ENCODE results near the gene ANO10. TPM values are rescaled to one million over a fixed set of nuclear protein-coding genes. Genes with fewer than 3 reads are reported as not detected.

The ANO10 gene
- total and polyA plus RNA-seq, 2 of the 8 experiments (the other 6 are each of a cell fraction or from before 2014, with no cell fraction given) = 38.0 to 53.2 TPM

DNA sequence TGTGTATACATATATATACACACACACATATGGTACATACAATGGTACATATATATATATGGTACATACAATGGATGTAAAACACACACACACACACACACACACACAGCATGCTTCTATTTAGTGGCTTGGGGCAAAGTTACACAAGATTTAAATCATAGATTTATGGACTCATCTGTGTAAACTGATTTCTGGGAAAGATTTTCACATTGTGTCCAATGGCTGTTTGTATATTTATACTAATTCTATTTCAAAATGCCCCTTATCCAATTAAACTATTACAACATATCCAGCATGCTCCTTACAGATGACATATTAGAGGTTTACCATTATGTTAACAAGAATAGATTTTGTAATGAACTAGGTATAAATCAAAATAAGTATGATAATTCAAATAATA lies 94.9 kb downstream of the ANO10 start:
- no peak overlapping the region for H2BK15ac ChIP-seq (ENCODE audit: low read length)
- H3K56ac ChIP-seq (replicated peaks; ENCODE audit: insufficient read length, low read depth, low read length) = no peak overlapping the region
- H3K4me1 ChIP-seq (replicated peaks in 1 of 4; ENCODE audit: control insufficient read depth in 3 of 4, insufficient read depth in 4 of 4, low read length in 3 of 4) = no peaks in the 10 kb centered on the region
- no peaks in the 10 kb centered on the region for H4K20me1 ChIP-seq (replicated peaks in 1 of 2; ENCODE audit: control insufficient read depth in 1 of 2, insufficient read depth in 2 of 2, low read length in 2 of 2)
- no peak overlapping the region for H2BK20ac ChIP-seq (ENCODE audit: low read length)
- H4K5ac ChIP-seq (ENCODE audit: insufficient read length, low read depth, low read length) = no peak overlapping the region
- H2BK12ac ChIP-seq (ENCODE audit: low read depth, low read length) = no peak overlapping the region
- H3K4me2 ChIP-seq (ENCODE audit: insufficient read depth in 1 of 2, low read depth in 2 of 2, low read length in 2 of 2) = no peak overlapping the region
- no peak overlapping the region for H3K23ac ChIP-seq (ENCODE audit: insufficient read length)
- H3K79me2 ChIP-seq (ENCODE audit: control insufficient read depth in 1 of 2, insufficient read depth in 2 of 2, low read length in 2 of 2) = no peaks in the 10 kb centered on the region
- H4K8ac ChIP-seq (ENCODE audit: extremely low read depth, insufficient read depth, low read length) = no peak overlapping the region
- 0 out of 4 replicates have a peak, but pooled peaks cover 0 to 3% of the 10 kb centered on the region in 2 experiments for H3K9me3 ChIP-seq (ENCODE audit: insufficient read depth in 2 of 2, low read depth in 1 of 2, low read length in 1 of 2)
- H4K91ac ChIP-seq (replicated peaks; ENCODE audit: insufficient read length, low read length) = no peak overlapping the region
- no peak overlapping the region for H3K4ac ChIP-seq (replicated peaks; ENCODE audit: insufficient read length, low read depth, low read length)
- no peak overlapping the region for H2BK120ac ChIP-seq (replicated peaks; ENCODE audit: low read depth, low read length)
- H3K18ac ChIP-seq (ENCODE audit: extremely low read depth, low read length) = no peak overlapping the region
- no peak overlapping the region for H3K4me3 ChIP-seq (ENCODE audit: extremely low read depth in 1 of 4, insufficient read depth in 2 of 4, low read depth in 3 of 4, low read length in 4 of 4)
- H3K79me1 ChIP-seq (ENCODE audit: low read depth, low read length) = no peaks in the 10 kb centered on the region
- no peaks in the 10 kb centered on the region for H3K23me2 ChIP-seq (ENCODE audit: low read depth, low read length)
- H3K27ac ChIP-seq (ENCODE audit: low read depth, low read length) = no peak overlapping the region
- ChIA-PET POLR2A (ENCODE audit: partially characterized antibody) (no interaction called here), CTCF (ENCODE audit: partially characterized antibody) (no interaction called here)
- FAIRE-seq (no peak), DNase-seq (ENCODE audit: low read depth in 1 of 2, low spot score in 2 of 2) (no peak)
- no peaks in the 10 kb centered on the region; a peak in 1 of 8 replicates for H3K36me3 ChIP-seq (ENCODE audit: control insufficient read depth in 2 of 4, insufficient read depth in 4 of 4, low read length in 3 of 4)
- no peak overlapping the region for H2AK5ac ChIP-seq (ENCODE audit: low read depth, low read length)
- H3K9ac ChIP-seq (replicated peaks in 1 of 4; ENCODE audit: extremely low read depth in 1 of 4, low read depth in 3 of 4, low read length in 3 of 4) = no peak overlapping the region
- H3K14ac ChIP-seq (ENCODE audit: insufficient read length) = no peak overlapping the region
- H2AFZ ChIP-seq (ENCODE audit: low read length) = no peak overlapping the region
- H2BK5ac ChIP-seq (ENCODE audit: low read depth, low read length) = no peak overlapping the region
- H3K27me3 ChIP-seq (replicated peaks in 1 of 4; ENCODE audit: control insufficient read depth in 3 of 4, extremely low read depth in 1 of 4, insufficient read depth in 3 of 4, low read length in 3 of 4) = no peaks in the 10 kb centered on the region
- no peak for TF ChIP-seq BCL11A (IDR thresholded peaks at IDR 0.05; ENCODE audit: low read depth in 2 of 2, low read length in 2 of 2)
- no peak for TF ChIP-seq NANOG (IDR thresholded peaks at IDR 0.05; ENCODE audit: insufficient read depth, low read depth, low read length, poor library complexity, severe bottlenecking)
- TF ChIP-seq KDM1A (IDR thresholded peaks at IDR 0.05; ENCODE audit: borderline replicate concordance, low read length) = no peak
- TF ChIP-seq SIN3A (conservative IDR thresholded peaks at IDR 0.05 in 1 of 2, IDR thresholded peaks at IDR 0.05 in 1 of 2; ENCODE audit: low read depth in 1 of 2, low read length in 2 of 2) = no peak
- TF ChIP-seq, protein P1, sequence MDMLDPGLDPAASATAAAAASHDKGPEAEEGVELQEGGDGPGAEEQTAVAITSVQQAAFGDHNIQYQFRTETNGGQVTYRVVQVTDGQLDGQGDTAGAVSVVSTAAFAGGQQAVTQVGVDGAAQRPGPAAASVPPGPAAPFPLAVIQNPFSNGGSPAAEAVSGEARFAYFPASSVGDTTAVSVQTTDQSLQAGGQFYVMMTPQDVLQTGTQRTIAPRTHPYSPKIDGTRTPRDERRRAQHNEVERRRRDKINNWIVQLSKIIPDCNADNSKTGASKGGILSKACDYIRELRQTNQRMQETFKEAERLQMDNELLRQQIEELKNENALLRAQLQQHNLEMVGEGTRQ (IDR thresholded peaks at IDR 0.05; ENCODE audit: low read length) = no peak
- TF ChIP-seq E2F6 (IDR thresholded peaks at IDR 0.05) = no peak
- no peak for TF ChIP-seq SP2 (IDR thresholded peaks at IDR 0.05; ENCODE audit: low read length)
- TF ChIP-seq CHD1 (IDR thresholded peaks at IDR 0.05; ENCODE audit: low read depth, low read length) = no peak
- no peak for TF ChIP-seq JUN (IDR thresholded peaks at IDR 0.05; ENCODE audit: low read depth, low read length)
- TF ChIP-seq SRF (IDR thresholded peaks at IDR 0.05; ENCODE audit: low read depth, low read length) = no peak
- no peak for TF ChIP-seq BACH1 (IDR thresholded peaks at IDR 0.05; ENCODE audit: low read length)
- TF ChIP-seq FOSL1 (IDR thresholded peaks at IDR 0.05; ENCODE audit: insufficient read depth, low read depth, low read length) = no peak
- no peak for TF ChIP-seq NRF1 (IDR thresholded peaks at IDR 0.05; ENCODE audit: low read depth, low read length)
- TF ChIP-seq TAF1 (IDR thresholded peaks at IDR 0.05; ENCODE audit: low read depth, low read length) = no peak

All from H1 (cell line).